IPS DF 19.7 (cell line): Measurements from ENCODE around the gene OR2G3.

Source experiments
- DNase-seq: peaks from one replicate; pipeline ENCODE4 v3.0.0-alpha.2; 2013; ENCODE audit warnings: low read depth, low spot score

OR2G3 gene

GRCh38 chr1:247605286-247605685, at the start of gene OR2G3:
Gene OR2G3 (plus strand): TSS chr1:247605586. CDS start chr1:247605586, 0 bp downstream.
- no peak for DNase-seq

GRCh38 chr1:247557926-247558674, 47.3 kb upstream of the OR2G3 start:
- no peak for DNase-seq

GRCh38 chr1:247561711-247562110, 43.7 kb upstream of the OR2G3 start:
- DNase-seq = no peak

- DNase-seq = no peak
These were observed 43.2 kb upstream of the OR2G3 start for GRCh38 chr1:247562198-247562597.

GRCh38 chr1:247574236-247574635, 31.1 kb upstream of the OR2G3 start:
- no peak for DNase-seq

GRCh38 chr1:247574664-247575063, 30.7 kb upstream of the OR2G3 start:
- no peak for DNase-seq

GRCh38 chr1:247576514-247576913, 28.9 kb upstream of the OR2G3 start:
- no peak for DNase-seq

- no peak for DNase-seq
These were observed 26.4 kb upstream of the OR2G3 start for GRCh38 chr1:247578946-247579460.

- DNase-seq = no peak
These were observed 17.3 kb upstream of the OR2G3 start, which contains the start of gene OR2G2 for GRCh38 chr1:247588060-247588459. Gene OR2G2 (plus strand): TSS chr1:247588360. CDS start chr1:247588360, 0 bp downstream.

GRCh38 chr1:247613405-247613804, 8.0 kb downstream of the OR2G3 start:
- DNase-seq = no peak

GRCh38 chr1:247614625-247615024, 9.2 kb downstream of the OR2G3 start:
- DNase-seq = no peak

- DNase-seq = no peak
These were observed 22.6 kb downstream of the OR2G3 start for GRCh38 chr1:247627951-247628350.

GRCh38 chr1:247638011-247638410, 32.6 kb downstream of the OR2G3 start:
- no peak for DNase-seq

- DNase-seq = no peak
These were observed 33.4 kb downstream of the OR2G3 start for GRCh38 chr1:247638781-247639180.

GRCh38 chr1:247639381-247639981, 34.1 kb downstream of the OR2G3 start:
- peak; percentile 30 for DNase-seq

- DNase-seq = no peak
These were observed 37.4 kb downstream of the OR2G3 start for GRCh38 chr1:247642742-247643141.

- no peak for DNase-seq
These were observed 41.5 kb downstream of the OR2G3 start for GRCh38 chr1:247646867-247647266.

GRCh38 chr1:247647864-247648263, 42.5 kb downstream of the OR2G3 start:
- DNase-seq = peak; percentile 67

GRCh38 chr1:247653040-247653439, 47.7 kb downstream of the OR2G3 start:
- DNase-seq = no peak
